Measurements from ENCODE around the gene NLRP10.

DNA sequence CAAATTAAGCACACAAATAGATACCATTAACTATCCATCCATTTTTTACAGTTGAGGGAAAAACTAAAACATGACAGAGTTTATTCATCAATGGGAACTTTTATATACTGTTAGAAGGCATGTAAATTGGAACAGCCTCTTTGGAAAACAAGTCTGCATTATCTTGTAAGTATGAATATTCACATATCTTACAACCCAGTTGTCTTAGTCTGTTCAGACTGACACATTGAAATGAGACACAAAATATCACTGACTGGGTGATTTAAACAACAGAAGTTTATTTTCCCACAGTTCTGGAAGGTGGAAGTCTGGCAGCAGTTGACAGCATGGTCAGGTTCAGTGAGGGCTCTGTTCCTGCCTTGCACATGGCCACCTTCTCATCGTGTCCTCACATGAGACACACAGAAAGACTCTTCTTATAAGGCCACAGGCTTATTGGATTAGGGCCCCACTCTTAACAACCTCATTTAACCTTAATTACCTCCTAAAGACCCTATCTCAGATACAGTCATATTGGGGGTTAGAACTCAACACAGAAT is 16.4 kb upstream of the NLRP10 start:
- TF ChIP-seq EP300 (IDR thresholded peaks at IDR 0.05) (no peak), POLR2AphosphoS5 (IDR thresholded peaks at IDR 0.05) (no peak)
- TF ChIP-seq, protein P1, sequence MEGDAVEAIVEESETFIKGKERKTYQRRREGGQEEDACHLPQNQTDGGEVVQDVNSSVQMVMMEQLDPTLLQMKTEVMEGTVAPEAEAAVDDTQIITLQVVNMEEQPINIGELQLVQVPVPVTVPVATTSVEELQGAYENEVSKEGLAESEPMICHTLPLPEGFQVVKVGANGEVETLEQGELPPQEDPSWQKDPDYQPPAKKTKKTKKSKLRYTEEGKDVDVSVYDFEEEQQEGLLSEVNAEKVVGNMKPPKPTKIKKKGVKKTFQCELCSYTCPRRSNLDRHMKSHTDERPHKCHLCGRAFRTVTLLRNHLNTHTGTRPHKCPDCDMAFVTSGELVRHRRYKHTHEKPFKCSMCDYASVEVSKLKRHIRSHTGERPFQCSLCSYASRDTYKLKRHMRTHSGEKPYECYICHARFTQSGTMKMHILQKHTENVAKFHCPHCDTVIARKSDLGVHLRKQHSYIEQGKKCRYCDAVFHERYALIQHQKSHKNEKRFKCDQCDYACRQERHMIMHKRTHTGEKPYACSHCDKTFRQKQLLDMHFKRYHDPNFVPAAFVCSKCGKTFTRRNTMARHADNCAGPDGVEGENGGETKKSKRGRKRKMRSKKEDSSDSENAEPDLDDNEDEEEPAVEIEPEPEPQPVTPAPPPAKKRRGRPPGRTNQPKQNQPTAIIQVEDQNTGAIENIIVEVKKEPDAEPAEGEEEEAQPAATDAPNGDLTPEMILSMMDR (IDR thresholded peaks at IDR 0.05): no peak
